Choroid plexus epithelial cell (primary cell): Measurements from ENCODE around the gene AMN1.

Source experiments
- DNase-seq: peaks from one replicate; pipeline ENCODE4 v3.0.0-alpha.2; 2010; ENCODE audit warnings: low read depth
- H3K4me3 ChIP-seq: 2 replicates; pipeline ENCODE4 v1.5.1; 2011; ENCODE audit warnings: low read depth, mild to moderate bottlenecking, control low read depth, low read length, moderate library complexity
- TF ChIP-seq, protein P1 (sequence below): conservative IDR thresholded peaks from 2 replicates; pipeline ENCODE4 v1.5.1; 2011; ENCODE audit warnings: low read depth, mild to moderate bottlenecking, control low read depth, inconsistent platforms, low read length, moderate library complexity

The AMN1 gene

DNA sequence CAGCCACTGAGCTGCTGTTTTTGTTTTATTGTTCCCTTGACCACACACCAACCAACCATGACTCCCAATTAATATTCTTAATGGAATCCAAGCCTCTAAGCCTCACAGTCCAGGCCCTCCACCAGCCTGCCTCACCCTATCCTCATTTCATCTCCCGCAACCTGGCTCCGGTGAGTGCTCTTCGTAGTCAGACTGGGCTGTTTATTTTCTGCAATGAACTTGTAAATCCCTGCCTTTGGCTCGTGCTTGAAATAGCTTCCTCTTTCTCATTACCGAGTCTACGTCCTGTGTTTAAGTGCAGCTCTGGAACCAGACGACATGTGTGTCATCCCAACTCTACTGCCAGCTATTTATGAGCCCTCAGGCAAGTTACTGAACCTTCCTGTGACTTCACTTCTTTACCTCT lies 81.7 kb downstream of the AMN1 start:
- no peak for DNase-seq
- TF ChIP-seq, protein P1, sequence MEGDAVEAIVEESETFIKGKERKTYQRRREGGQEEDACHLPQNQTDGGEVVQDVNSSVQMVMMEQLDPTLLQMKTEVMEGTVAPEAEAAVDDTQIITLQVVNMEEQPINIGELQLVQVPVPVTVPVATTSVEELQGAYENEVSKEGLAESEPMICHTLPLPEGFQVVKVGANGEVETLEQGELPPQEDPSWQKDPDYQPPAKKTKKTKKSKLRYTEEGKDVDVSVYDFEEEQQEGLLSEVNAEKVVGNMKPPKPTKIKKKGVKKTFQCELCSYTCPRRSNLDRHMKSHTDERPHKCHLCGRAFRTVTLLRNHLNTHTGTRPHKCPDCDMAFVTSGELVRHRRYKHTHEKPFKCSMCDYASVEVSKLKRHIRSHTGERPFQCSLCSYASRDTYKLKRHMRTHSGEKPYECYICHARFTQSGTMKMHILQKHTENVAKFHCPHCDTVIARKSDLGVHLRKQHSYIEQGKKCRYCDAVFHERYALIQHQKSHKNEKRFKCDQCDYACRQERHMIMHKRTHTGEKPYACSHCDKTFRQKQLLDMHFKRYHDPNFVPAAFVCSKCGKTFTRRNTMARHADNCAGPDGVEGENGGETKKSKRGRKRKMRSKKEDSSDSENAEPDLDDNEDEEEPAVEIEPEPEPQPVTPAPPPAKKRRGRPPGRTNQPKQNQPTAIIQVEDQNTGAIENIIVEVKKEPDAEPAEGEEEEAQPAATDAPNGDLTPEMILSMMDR: no peak
- H3K4me3 ChIP-seq: no peak overlapping the region

DNA sequence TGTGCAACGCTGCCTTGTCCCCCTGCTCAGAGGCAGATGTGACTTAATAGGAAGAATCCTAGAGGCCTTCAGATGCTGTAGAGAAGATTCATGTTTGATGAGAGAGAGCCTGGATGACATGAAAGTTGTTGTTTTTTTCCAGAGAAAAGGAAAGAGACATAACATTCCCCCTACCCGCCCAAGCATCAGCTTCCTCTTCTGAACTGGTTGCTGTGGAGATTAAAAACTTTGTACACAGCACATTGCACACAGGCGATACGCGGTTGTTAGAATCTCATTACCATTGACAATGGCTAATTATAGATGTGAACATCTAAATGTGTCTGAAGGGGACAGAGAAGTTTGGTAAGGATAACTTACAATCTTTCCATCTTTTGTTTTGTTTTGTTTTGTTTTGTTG lies 82.9 kb downstream of the AMN1 start:
- H3K4me3 ChIP-seq: no peak overlapping the region
- TF ChIP-seq, protein P1: no peak
- DNase-seq: no peak

DNA sequence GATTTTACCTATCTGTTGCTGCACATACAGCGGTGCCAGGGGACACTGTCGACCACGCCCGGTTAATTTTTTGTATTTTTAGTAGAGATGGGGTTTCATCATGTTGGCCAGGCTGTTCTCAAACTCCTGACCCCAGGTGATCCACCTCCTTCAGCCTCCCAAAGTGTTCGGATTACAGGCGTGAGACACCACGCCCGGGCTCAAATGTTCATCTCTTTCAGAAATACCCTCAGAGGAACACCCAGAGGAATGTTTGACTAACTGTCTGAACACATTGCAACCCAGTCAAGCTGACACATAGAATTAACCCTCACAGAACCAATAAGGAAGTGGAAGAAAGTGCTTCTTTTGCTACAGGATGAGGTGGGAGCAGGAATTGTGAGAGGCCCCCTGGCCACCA lies 84.3 kb downstream of the AMN1 start:
- H3K4me3 ChIP-seq: no peak overlapping the region
- TF ChIP-seq, protein P1: no peak
- DNase-seq: no peak

DNA sequence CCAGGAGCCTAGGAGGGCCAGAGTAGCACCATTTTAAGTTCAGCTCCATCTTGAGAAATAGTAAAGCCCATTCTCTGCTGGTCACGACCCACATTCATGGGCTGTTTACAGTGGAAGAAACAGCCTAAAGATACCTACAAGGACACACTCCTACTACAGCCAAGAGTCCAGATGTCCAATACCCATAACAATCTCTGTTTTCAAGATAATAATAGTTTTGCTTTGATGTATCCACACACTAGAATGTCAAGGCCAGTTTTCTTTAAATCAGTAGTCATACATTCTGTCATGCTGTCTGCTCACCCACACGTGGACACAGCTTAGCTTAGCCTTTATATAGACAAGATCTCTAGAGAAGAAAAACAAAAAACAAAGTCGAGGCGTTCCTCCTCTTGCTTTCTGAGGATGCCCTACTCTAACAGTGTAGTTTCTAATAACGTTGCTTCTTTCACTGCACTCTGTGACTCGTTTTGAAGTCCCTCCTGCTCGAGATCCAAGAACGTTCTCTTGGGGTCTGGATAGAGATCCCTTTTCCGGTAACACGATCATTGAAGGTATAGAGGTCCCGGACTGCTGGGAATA lies 87.2 kb downstream of the AMN1 start:
- H3K4me3 ChIP-seq: no peak overlapping the region
- no peak for DNase-seq
- TF ChIP-seq, protein P1: no peak

DNA sequence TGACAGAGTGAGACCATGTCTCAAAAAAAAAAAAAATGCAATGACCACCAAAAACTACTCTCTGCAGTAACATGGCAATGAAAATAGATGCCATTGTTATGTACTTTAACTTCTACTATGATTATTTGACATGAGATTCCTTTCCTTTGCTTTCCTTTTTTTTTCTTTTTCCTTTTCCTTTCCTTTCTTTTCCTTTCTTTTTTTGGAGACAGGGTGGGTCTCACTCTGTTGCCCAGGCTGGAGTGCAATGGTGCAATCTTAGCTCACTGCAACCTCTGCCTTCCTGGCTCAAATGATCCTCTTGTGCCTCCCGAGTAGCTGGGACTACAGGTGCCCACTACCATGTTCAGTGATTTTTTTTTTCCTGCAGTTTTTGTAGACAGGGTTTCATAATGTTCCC lies 94.2 kb downstream of the AMN1 start:
- H3K4me3 ChIP-seq: no peak overlapping the region
- TF ChIP-seq, protein P1: no peak
- DNase-seq: no peak

DNA sequence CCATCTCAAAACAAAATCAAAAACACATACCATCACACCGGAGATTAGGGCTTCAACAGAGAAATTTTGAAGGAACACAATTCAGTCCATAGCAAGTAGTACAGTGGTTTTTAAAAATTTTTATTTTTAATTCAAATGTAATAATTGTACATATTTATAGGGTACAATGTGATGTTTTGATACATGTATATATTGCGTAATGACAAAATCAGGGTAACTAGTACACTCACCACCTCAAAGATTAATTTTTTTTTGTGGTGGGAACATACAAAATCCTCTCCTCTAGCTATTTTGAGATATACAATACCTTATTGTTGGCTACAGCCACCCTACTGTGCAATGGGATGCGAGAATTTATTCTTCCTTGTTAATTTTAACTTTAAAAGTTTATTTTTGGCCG lies 95.4 kb downstream of the AMN1 start:
- H3K4me3 ChIP-seq: no peak overlapping the region
- TF ChIP-seq, protein P1: no peak
- no peak for DNase-seq

DNA sequence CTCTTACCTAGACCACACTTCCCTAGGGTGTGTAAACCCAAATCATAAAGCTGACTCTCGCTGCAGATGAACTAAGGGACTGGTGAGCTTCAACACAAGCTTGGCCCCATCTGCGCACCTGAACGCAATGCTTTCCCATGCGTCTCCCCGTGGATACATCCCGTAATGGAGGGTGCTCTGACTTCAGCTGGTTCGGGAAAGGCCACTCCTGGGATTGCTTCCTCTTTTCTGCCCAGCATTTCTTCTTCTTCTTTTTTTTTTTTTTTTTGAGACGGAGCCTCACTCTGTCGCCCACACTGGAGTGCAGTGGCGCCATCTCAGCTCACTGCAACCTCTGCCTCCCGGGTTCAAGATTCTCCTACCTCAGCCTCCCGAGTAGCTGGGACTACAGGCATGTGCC lies 97.0 kb downstream of the AMN1 start:
- DNase-seq: no peak
- no peak overlapping the region for H3K4me3 ChIP-seq
- TF ChIP-seq, protein P1: no peak
